HG02973 (cell line): ENCODE data around the gene CAMK2D.
"Not testable (repeated sequence)": the region's sequence is repeated elsewhere in the genome, so short reads cannot be mapped to it uniquely, and the experiment has no call there.

Experiments used
- ATAC-seq: cut with Tn5 transposase; IDR thresholded peaks from one replicate; pipeline ENCODE4 v1.9.1; 2021; ENCODE audit warnings: moderate library complexity; ENCODE audit not compliant: unreplicated experiment

Gene CAMK2D

DNA sequence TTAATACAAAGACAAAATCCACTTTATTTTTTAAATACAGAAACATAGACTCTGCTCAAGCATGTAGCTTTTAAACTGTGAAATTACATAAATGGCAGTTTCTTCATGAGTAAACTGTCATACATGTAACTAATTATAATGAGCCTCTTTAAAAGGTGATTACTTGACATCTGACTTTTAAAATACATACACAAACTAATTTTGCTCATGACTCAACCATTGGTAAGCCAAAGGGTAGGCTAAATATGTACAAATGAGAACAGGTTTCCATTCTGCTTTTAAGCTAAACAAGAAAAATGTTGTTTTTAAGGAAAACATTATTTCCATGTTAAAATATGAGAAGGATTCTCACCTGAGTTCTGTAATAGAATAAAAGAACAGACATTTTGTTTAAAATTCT, 27.9 kb downstream of the CAMK2D start:
- ATAC-seq = no peak

DNA sequence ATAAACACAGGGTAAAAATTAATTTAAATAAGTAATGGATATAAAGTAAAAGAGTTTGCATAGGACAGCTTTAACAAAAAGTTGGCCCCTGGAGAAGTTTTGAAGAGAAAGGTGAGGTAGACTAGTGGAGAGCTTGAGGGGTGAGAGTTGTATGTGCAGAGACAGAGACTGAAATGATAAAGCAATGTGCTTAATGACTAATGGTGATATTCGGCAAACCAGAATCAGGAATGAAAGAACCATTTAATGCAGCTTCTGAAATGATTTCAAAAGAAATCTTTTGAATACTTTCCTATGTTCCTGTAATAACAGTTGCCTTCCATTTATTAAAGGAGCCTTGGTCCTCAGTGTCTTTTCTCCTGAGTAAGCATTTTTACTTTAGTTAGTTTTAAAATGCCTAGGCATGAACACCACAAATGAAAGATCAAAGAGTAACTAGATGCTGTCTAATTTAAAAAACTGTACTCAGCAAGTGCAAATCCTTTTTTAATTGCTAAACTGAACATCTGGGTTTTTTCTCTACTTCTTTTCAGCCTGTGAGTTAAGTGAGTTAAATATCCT, 28.5 kb downstream of the CAMK2D start:
- no peak for ATAC-seq

GRCh38 chr4:113730467-113731216, 30.9 kb downstream of the CAMK2D start:
- no peak for ATAC-seq

DNA sequence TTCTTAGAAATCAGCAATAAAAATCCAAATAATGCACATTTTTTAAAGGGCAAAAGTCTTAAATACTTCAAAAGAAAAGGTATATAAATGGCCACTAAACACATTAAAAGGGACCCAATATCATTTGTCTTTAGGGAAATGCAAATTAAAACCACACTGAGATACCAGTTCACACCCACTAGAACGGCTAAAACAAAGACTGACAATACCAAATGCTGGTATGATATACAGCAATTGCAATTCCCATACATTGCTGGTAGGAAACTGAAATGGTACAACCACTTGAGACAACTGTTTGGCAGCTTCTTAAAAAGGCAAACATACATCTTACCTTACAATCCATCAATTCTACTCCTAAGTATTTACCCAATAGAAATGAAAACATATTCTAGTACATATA, 33.7 kb downstream of the CAMK2D start:
- no peak for ATAC-seq

- no peak for ATAC-seq
Measured at GRCh38 chr4:113725963-113726362, 35.6 kb downstream of the CAMK2D start.

DNA sequence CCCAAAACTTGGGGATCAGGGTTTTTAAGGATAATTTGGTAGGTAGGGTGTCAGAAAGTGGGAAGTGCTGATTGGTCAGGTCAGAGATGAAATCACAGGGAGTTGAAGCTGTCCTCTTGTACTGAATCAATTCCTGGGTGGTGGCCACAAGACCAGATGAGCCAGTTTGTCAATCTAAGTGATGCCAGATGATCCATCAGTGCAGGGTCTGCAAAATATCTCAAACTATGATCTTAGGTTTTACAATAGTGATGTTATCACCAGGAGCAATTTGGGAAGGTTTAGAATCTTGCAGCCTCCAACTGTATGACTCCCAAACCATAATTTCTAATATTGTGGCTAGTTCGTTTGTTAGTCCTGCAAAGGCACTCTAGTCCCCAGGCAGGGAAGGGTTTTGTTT, 43.3 kb downstream of the CAMK2D start:
- no peak for ATAC-seq

DNA sequence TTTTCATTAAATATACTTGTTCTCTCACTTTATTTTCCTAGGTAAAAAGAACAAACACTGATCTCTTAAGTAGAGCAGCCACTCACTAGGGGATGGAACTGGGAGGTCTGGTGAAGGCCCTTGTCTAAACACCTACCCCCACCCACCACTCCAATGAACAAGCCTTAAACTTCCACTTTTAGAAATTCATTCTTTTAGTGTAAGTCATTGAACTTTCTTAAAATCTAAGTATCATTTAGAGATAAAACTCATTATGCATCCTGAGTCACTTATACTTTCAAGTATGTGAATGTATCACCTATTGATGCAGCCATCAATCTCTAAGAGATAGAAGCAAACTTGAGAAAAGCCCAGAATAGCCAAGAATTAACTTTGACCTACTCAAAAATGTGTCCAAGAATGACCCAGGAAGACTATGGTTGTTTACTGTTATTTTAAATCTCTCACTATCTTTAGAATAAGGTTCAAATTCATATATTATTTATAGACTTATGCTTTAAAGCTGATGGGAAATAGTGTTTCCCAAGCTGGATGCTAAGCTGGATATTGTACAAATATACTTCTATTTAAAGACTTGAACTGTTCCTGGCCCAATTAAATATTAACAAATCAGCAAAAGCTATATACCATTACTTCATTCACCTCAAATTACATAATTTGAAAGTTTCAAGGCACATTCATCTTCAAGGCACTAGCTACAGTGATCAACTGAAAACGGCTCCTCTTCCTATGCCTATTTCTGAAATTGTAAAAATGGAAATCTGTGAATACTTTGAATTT, 49.5 kb downstream of the CAMK2D start:
- no peak for ATAC-seq

DNA sequence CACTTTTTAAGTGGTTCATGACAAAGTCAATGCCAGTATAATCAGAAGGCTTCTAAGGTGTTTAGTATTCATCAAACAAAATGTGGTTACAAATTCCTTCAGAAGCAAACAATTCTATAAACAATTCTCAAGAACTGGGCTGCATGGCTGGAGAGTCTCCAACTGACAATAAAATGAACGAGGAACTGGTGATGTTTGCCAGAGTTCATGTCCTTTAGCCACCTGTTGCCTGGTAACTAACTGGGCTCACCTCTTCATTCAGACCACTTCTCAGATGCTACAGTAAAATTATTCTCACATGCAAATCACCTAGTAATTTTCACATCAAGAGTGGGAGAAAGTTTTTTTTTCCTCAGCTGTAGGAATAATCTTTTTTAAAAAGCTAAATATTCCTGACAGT, 53.3 kb downstream of the CAMK2D start:
- peak; percentile 91 for ATAC-seq

- ATAC-seq = no peak
Measured at GRCh38 chr4:113707048-113707447, 54.5 kb downstream of the CAMK2D start.

GRCh38 chr4:113705097-113705496, 56.4 kb downstream of the CAMK2D start:
- ATAC-seq = not testable (repeated sequence)

DNA sequence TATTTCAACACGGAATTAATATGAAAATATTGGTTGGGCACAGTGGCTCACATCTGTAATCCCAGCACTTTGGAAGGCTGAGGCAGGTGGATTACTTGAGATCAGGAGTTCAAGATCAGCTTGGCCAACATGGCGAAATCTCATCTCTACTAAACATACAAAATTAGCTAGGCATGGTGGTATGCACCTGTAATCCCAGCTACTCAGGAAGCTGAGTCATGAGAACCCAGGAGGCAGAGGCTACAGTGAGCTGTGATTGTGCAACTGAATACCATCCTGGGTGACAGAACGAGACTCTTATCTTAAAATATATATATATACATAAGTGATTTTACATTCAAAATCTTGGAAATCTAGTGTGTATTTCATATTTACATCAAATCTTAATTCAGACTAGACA, 58.9 kb downstream of the CAMK2D start:
- ATAC-seq = not testable (repeated sequence)

- no peak for ATAC-seq
Measured at GRCh38 chr4:113701169-113701568, 60.4 kb downstream of the CAMK2D start.

DNA sequence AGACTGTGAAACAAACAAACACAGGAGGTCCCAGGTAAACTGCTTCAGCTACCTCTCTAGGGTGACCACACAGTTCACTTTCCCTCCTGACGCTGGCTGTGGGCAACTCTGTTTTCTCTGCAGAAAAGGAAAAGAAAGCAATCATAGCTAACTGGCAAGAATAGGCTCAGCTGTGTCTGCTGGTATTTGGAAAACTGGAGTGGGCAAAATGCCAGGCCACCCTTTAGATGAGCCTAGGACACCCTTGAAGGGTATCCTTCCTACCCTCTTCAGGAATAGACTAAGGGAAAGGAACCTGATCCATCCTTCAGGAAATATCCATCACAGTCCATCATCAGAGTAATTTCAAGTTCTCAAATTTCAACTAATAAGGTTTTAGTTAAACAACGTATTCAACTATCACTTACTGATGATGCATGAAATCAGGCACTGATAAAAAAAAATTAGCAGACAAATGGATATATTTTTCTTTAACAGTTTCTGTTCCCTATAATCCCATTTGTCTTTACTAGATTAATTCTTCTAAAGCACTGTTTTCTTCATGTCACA, 60.9 kb downstream of the CAMK2D start:
- ATAC-seq = no peak

DNA sequence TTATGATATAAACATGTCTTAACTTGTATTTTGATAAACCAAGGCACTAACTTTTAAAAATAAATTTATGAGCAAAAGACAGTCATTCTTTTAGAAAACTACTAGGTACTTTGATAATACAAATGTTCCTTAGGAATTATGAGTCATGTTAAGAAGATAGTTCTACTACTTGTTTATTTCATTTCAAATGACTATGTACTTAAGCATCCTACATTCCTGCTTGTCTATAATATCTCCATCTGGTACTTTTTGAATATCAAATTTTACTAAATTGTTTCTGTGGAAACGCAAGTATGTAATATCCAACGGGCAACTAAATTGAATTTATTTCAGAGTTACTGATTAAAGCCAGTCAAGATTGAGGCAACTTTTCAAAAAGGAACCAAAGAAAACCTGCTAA, 61.8 kb downstream of the CAMK2D start:
- ATAC-seq = no peak

GRCh38 chr4:113697429-113697828, 64.1 kb downstream of the CAMK2D start:
- ATAC-seq = no peak

- no peak for ATAC-seq
Measured at GRCh38 chr4:113695328-113696169, 66.0 kb downstream of the CAMK2D start.

DNA sequence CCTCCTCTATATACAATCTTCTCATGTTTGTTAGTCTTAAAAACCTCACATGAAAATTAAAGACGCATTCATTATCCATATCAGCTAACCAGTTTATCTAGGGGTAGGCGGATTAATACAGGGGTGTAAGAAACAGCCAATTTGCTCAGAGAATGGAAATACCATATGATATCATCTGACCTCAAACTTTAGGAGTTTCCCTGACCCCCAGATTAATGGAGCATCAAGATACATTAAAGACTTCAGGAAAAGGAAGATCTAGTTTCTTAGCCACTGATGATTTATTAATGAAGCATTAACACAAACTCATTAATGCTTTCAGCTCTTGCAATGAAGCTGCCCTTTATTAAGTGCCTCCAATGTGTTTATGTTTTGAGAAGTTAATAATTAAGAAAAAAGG, 67.5 kb downstream of the CAMK2D start:
- no peak for ATAC-seq

- ATAC-seq = peak; percentile 64
Measured at GRCh38 chr4:113692809-113693411, 68.6 kb downstream of the CAMK2D start.

DNA sequence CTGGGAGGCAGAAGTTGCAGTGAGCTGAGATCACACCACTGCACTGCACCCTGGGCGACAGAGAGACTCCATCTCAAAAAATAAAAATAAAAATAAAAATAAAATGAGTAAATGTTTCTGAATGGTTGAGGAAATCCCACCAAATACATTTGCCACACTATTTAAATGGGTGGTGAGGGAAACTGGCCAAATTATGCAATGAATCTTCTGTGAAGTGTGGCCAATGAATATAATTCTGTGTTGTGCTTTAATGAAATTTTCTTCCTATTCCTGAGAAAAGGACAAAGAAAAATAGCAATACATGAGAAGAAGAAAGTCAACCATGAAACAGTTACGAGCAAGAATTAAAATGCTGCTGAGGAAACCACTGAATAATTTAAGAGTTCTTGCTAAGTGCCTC, 69.9 kb downstream of the CAMK2D start:
- no peak for ATAC-seq

GRCh38 chr4:113689394-113689793, 72.1 kb downstream of the CAMK2D start:
- no peak for ATAC-seq
